Mesendoderm (in vitro differentiated cells): Measurements from ENCODE around the gene ELOA2.
"Not testable (repeated sequence)": the region's sequence is repeated elsewhere in the genome, so short reads cannot be mapped to it uniquely, and the experiment has no call there.

Experiments used
- DNase-seq: peaks from one replicate; pipeline ENCODE4 v3.0.0; 2013
- H2AK5ac ChIP-seq: 2 replicates; pipeline ENCODE4 v1.6.1; 2013; ENCODE audit warnings: low read length, inconsistent platforms
- H2BK120ac ChIP-seq: 2 replicates; pipeline ENCODE4 v1.6.1; 2013; ENCODE audit warnings: low read depth, mild to moderate bottlenecking, low read length, moderate library complexity, mixed read lengths
- H2BK15ac ChIP-seq: replicated peaks from 2 replicates; pipeline ENCODE4 v1.6.1; 2013; ENCODE audit warnings: low read depth, mild to moderate bottlenecking, moderate library complexity
- H2BK5ac ChIP-seq: 2 replicates; pipeline ENCODE4 v1.6.1; 2013; ENCODE audit warnings: low read length, inconsistent platforms
- H3K18ac ChIP-seq: 2 replicates; pipeline ENCODE4 v1.6.1; 2013; ENCODE audit warnings: mild to moderate bottlenecking, low read length, mixed read lengths
- H3K23ac ChIP-seq: one replicate; pipeline ENCODE4 v1.6.1; 2013; ENCODE audit warnings: low read length
- H3K27ac ChIP-seq: 2 replicates; pipeline ENCODE4 v1.5.1; 2013; ENCODE audit warnings: low read depth, mild to moderate bottlenecking, inconsistent platforms, low read length, moderate library complexity
- H3K27me3 ChIP-seq: 2 replicates; pipeline ENCODE4 v1.6.1; 2013; ENCODE audit warnings: low read length, control low read depth, mild to moderate bottlenecking, inconsistent platforms; ENCODE audit not compliant: insufficient read depth, poor library complexity
- H3K36me3 ChIP-seq: 2 replicates; pipeline ENCODE4 v1.6.1; 2013; ENCODE audit warnings: low read length, inconsistent platforms; ENCODE audit not compliant: control insufficient read depth, insufficient read depth
- H3K4ac ChIP-seq: one replicate; pipeline ENCODE4 v1.6.1; 2013; ENCODE audit warnings: low read depth, mild to moderate bottlenecking, low read length, moderate library complexity
- H3K4me1 ChIP-seq: 2 replicates; pipeline ENCODE4 v1.6.1; 2013; ENCODE audit warnings: low read depth, low read length, inconsistent platforms; ENCODE audit not compliant: control insufficient read depth
- H3K4me2 ChIP-seq: 2 replicates; pipeline ENCODE4 v1.6.1; 2013; ENCODE audit warnings: low read length
- H3K4me3 ChIP-seq: 2 replicates; pipeline ENCODE4 v1.5.1; 2013; ENCODE audit warnings: mild to moderate bottlenecking, low read length
- H3K56ac ChIP-seq: one replicate; pipeline ENCODE4 v1.6.1; 2013; ENCODE audit warnings: low read length
- H3K79me1 ChIP-seq: 2 replicates; pipeline ENCODE4 v1.6.1; 2013; ENCODE audit warnings: low read length, inconsistent platforms
- H3K79me2 ChIP-seq: 2 replicates; pipeline ENCODE4 v1.6.1; 2013; ENCODE audit warnings: mild to moderate bottlenecking, low read length; ENCODE audit not compliant: control insufficient read depth, insufficient read depth
- H3K9ac ChIP-seq: 2 replicates; pipeline ENCODE4 v1.6.1; 2013; ENCODE audit warnings: low read length, inconsistent platforms
- H4K5ac ChIP-seq: one replicate; pipeline ENCODE4 v1.6.1; 2013; ENCODE audit warnings: low read length
- H4K8ac ChIP-seq: one replicate; pipeline ENCODE4 v1.6.1; 2013; ENCODE audit warnings: low read depth, mild to moderate bottlenecking, control low read depth, low read length, moderate library complexity
- WGBS: extraction: QIAGEN DNeasy Blood & Tissue Kit; methylation state at CpG from one replicate; pipeline ENCODE4 v1.1.7; 2013; ENCODE audit warnings: low lambda C conversion rate, missing lambda C conversion rate; ENCODE audit not compliant: insufficient coverage; ENCODE audit errors: extremely low coverage; 5-methylcytosine and 5-hydroxymethylcytosine counted together

ELOA2 gene

DNA sequence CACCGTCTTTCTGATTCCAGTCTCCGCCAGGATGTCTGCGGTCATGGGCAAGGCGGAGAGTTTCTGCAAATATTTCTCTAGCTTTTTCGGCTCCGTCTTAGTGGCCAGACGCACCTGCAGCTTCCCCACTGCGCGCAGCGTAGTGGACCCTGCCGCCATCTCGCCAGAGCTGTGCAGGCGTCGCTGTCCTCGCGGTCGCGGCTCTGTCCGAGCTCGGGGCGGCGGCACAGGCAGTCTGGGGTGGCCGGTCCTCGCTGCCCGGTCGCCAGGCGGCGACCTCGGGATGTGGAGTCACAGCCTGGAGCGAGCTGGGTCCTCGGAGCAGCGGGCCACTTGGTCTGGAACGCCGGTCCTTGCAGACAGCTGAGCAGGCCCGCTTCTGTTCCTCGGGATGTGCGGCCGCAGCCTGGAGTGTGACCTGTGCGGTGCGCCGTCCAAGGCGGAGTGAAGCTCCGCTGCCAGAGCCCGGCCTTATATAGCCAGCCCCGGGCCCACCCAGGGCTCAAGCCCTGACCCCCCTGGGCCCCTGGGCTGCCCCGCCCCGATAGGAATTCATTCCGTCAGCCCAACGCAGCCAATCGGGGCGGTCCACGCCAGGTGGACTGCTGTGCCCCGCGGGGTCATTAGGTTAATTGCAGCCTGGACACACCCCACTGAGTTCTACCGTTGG is 5.6 kb downstream of the ELOA2 start:
- H4K8ac ChIP-seq, H3K27ac ChIP-seq, DNase-seq, H3K4me1 ChIP-seq, H3K18ac ChIP-seq, H3K4ac ChIP-seq, H2BK15ac ChIP-seq, H2BK120ac ChIP-seq, H3K36me3 ChIP-seq, H3K27me3 ChIP-seq, H3K9ac ChIP-seq, H2BK5ac ChIP-seq, H3K79me1 ChIP-seq, H3K4me2 ChIP-seq, H2AK5ac ChIP-seq, H3K4me3 ChIP-seq, H3K56ac ChIP-seq, H3K23ac ChIP-seq, H4K5ac ChIP-seq, H3K79me2 ChIP-seq: not testable (repeated sequence)
- WGBS: no CpG with 5 or more reads among the region's 55 CpGs

DNA sequence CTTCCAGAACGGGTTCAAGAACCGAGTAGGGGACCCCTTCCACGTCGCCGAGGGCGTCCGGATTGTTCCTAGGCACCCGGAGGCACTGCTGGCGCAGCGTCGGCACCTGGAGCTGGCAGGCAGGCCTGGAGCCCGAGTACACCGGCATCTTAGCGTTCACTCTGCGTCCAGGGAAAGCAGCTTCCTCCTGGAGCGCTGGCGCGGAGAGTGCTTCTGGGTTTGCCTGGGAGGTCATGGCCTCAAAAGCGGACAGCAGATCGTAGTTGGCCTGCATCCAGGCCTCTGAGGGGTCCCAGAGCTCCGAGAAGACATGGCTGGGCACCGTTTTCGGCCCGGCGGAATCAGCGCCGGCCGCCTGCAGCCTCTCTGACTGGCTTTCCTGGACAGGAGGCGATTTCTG is 6.7 kb downstream of the ELOA2 start:
- not testable (repeated sequence) for DNase-seq, H3K18ac ChIP-seq, H3K4me2 ChIP-seq, H4K5ac ChIP-seq, H3K56ac ChIP-seq, H3K4ac ChIP-seq, H2BK120ac ChIP-seq, H4K8ac ChIP-seq, H3K27ac ChIP-seq, H3K23ac ChIP-seq, H3K4me3 ChIP-seq, H3K79me1 ChIP-seq, H2BK5ac ChIP-seq, H3K36me3 ChIP-seq, H3K27me3 ChIP-seq, H3K4me1 ChIP-seq, H2BK15ac ChIP-seq, H3K79me2 ChIP-seq, H3K9ac ChIP-seq, H2AK5ac ChIP-seq
- no CpG with 5 or more reads among the region's 29 CpGs for WGBS

GRCh38 chr18:47025557-47026174 is 9.8 kb downstream of the ELOA2 start:
- H3K23ac ChIP-seq, H3K79me1 ChIP-seq, H3K56ac ChIP-seq, H3K4ac ChIP-seq, H3K9ac ChIP-seq, H3K79me2 ChIP-seq, H2BK5ac ChIP-seq, H3K4me3 ChIP-seq, H3K18ac ChIP-seq, H4K8ac ChIP-seq, H3K27me3 ChIP-seq, H2BK120ac ChIP-seq, H4K5ac ChIP-seq, H3K36me3 ChIP-seq, H2AK5ac ChIP-seq, H2BK15ac ChIP-seq, H3K27ac ChIP-seq, H3K4me1 ChIP-seq, DNase-seq, H3K4me2 ChIP-seq: not testable (repeated sequence)
- WGBS: no CpG with 5 or more reads among the region's 17 CpGs

- not testable (repeated sequence) for H2AK5ac ChIP-seq, H3K79me2 ChIP-seq, H3K56ac ChIP-seq, H3K79me1 ChIP-seq, H4K5ac ChIP-seq, H3K36me3 ChIP-seq, H2BK5ac ChIP-seq, H4K8ac ChIP-seq, H3K27me3 ChIP-seq, H2BK120ac ChIP-seq, H3K27ac ChIP-seq, H3K4me1 ChIP-seq, H3K4me2 ChIP-seq, H2BK15ac ChIP-seq, DNase-seq, H3K9ac ChIP-seq, H3K23ac ChIP-seq, H3K4ac ChIP-seq, H3K18ac ChIP-seq, H3K4me3 ChIP-seq
- no CpG with 5 or more reads among the region's 55 CpGs for WGBS
Measured at GRCh38 chr18:47023769-47024465, 11.5 kb downstream of the ELOA2 start.

GRCh38 chr18:47022821-47023220 is 12.6 kb downstream of the ELOA2 start:
- not testable (repeated sequence) for H3K18ac ChIP-seq, H2BK15ac ChIP-seq, H3K27ac ChIP-seq, H3K4me3 ChIP-seq, H2BK120ac ChIP-seq, H3K4me2 ChIP-seq, H2AK5ac ChIP-seq, H2BK5ac ChIP-seq, H3K79me2 ChIP-seq, H4K8ac ChIP-seq, DNase-seq, H3K4me1 ChIP-seq, H3K9ac ChIP-seq, H3K23ac ChIP-seq, H3K56ac ChIP-seq, H3K27me3 ChIP-seq, H3K4ac ChIP-seq, H3K79me1 ChIP-seq, H3K36me3 ChIP-seq, H4K5ac ChIP-seq
- WGBS: no CpG with 5 or more reads among the region's 29 CpGs
